ENCODE measurements around the gene CFAP65.
A peak's percentile ranks its signal among the peaks of the same experiment; 100 is the strongest.

Gene CFAP65

GRCh38 chr2:218961651-218962570 is 79.4 kb downstream of the CFAP65 start:
- no peak for DNase-seq

DNA sequence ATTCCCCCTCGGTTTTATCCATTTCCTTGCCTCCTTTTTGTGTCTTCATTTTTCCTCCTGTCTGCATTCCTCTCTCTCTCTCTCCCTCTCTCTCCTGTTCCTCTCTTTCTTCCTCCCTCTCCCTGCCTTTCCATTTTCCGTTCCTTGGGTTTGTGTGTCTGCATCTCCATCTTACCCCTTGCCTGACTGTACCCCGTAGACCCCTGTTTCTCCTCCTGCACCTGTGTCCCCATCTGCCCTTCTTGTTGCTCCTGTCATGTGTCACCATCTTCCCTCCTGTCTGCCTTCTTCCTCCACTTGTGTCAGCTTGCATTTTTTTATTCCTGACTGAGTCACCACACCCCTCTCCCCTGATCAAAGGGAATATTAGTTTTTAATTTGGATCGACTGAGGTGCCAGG is 80.1 kb downstream of the CFAP65 start:
- DNase-seq, result no peak

DNA sequence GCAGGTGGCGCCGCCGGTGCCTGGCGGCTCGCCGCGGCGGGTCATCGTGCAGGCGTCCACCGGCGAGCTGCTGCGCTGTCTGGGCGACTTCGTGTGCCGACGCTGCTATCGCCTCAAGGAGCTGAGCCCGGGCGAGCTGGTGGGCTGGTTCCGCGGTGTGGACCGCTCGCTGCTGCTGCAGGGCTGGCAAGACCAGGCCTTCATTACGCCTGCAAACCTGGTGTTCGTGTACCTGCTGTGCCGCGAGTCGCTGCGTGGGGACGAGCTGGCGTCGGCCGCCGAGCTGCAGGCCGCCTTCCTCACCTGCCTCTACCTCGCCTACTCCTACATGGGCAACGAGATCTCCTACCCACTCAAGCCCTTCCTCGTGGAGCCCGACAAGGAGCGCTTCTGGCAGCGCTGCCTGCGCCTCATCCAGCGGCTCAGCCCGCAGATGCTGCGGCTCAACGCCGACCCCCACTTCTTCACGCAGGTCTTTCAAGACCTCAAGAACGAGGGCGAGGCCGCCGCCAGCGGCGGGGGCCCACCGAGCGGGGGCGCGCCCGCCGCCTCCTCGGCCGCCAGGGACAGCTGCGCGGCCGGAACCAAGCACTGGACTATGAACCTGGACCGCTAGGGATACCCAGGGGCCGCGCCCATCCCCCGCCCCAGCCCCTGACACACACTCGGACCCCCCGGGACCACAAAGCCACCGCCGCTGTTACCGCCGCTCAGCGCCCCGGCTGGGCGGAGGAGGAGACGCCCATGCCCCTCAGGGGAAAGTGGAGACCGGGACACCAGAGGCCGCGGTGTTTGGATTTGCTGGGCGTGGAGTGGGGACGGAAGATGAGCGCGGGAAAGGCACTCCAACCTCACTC is 80.8 kb downstream of the CFAP65 start:
- no peak for DNase-seq

- DNase-seq, result no peak
Observed at GRCh38 chr2:218959761-218960308, 81.5 kb downstream of the CFAP65 start.

DNA sequence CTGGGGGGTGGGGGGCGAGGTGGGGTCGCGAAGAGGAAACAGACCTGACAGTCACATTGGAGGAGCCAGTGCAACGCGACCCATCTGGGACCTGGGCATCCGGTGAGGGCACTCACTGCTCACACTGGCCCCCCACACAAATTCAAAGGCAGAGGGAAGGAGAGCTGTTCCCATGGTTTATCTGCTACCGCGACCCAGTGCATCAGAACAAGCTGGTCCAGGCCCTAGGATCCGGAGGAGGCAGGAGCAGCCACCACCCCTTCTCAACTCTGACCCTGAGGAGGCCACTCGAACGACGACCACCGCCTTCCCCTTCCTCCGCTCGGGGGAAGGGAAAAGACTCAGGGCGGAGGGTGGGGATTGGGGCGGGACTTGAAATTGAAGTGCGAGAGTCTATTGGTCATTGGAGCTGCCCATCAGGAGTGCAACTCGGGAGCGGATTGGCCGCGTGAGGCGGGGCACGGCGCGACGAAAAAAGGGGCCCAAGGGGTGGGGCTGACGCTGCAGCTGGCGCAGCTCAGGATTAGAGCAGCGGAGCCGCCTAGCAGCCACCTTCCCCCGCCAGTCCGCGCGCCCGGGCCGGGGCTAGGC is 82.1 kb downstream of the CFAP65 start, which contains the start of gene CDK5R2:
CDK5R2 (plus strand) TSS at position 526 of the 591 bp plus-strand sequence. CDS start 155 bp downstream, outside the sequence.
- DNase-seq, result peak; percentile 91

GRCh38 chr2:218958276-218958675 is 83.0 kb downstream of the CFAP65 start:
- no peak for DNase-seq

- DNase-seq, result no peak
Observed at GRCh38 chr2:218957671-218958070, 83.6 kb downstream of the CFAP65 start.

DNA sequence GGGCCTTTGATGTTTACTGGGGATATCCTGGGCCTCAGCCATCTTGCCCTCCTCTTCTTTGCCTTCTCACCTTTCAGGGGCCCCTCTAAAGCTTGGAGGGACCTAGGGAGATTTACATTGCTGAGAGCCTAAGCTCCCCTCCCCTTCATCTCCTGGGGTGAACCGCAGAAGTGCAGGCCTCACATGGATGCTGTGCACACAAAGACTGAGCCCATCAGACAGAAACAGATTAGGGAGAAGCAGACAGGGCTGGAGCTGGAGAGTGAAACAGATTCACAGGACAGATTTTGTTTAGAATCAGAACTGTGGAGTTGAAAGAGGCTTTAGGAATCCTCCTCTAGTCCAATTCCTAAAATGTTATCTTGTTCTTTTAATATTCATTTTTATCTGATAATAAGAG is 85.3 kb downstream of the CFAP65 start:
- DNase-seq, result no peak

GRCh38 chr2:218954541-218955300 is 86.6 kb downstream of the CFAP65 start:
- no peak for DNase-seq

DNA sequence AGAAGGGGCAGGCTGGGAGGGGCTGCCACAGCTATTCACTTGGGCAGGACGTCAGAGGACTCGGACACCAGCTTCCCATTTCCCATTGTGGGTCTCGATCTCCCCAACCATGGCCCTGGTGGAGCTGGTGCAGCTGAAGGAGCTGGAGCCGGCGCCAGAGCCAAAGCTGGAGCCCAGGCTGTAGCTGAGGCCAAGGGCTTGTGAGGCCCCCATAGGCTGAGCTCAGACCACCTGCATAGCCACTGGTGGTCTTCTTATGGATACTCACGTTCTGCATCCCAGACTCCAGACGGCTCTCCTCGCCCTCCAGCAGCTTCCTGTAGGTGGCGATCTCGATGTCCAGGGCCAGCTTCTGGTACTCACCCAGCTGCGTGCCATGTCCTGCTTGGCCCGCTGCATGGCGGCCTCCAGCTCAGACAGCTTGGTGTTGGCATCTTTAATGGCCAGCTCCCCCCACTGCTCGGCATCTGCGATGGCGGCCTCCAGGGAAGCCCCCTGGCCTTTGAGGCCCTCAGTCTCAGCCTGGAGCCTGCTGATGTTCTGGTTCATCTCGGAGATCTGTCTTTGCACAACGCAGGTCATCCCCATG is 87.9 kb downstream of the CFAP65 start:
- no peak for DNase-seq
